ENCODE measurements around the gene NAT8.
"Not testable (repeated sequence)": the region's sequence is repeated elsewhere in the genome, so short reads cannot be mapped to it uniquely, and the experiment has no call there.

Gene NAT8

DNA sequence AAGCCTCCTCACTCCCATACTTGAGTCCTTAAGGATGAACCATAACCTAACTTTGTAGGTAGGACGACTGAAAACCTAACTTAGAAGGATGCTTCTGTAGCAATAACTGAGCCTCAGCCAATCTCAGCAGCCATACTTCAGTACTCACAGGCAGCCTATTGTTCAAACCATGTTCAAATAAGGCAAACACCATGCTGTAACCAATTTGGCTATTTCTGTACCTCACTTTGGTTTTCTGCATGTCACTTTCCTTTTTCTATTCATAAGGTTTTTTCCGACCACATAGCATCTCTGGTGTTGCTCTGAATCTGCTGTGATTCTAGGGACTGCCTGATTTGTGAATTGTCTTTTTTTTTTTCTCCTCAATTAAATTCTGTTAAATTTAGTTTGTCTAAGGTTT is 13.7 kb downstream of the NAT8 start:
- not testable (repeated sequence) for H3K4me3 ChIP-seq (ENCODE audit: low read depth in 1 of 2, low read length in 2 of 2); H3K27ac ChIP-seq (ENCODE audit: low read length); H3K27me3 ChIP-seq (ENCODE audit: low read depth, low read length); H3K36me3 ChIP-seq (ENCODE audit: control insufficient read depth in 1 of 2, insufficient read depth in 2 of 2, low read length in 2 of 2); H3K9me3 ChIP-seq (ENCODE audit: control insufficient read depth in 1 of 2, low read length in 2 of 2); H3K4me1 ChIP-seq (ENCODE audit: control insufficient read depth in 1 of 2, insufficient read depth in 2 of 2, low read length in 2 of 2)

DNA sequence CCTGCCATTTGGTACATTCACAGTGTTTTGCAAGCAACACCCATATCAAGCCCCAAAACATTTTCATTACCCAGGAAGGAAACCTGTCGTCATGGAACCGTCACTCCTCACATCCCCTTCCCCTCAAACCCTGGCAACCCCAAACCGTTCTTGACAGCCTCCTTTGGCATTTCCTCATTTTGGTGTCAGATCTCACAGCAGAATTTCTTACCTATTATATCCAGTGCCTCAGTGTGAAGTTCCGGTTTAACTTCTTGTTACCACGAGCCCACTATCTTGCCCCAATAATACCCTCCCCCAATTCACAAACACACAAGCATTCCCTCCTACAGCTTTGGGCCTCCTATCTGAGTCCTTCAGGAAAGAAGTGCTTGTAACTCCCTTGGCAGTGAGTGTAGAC is 16.0 kb downstream of the NAT8 start:
- H3K9me3 ChIP-seq (ENCODE audit: control insufficient read depth in 1 of 2, low read length in 2 of 2); H3K27ac ChIP-seq (ENCODE audit: low read length); H3K27me3 ChIP-seq (ENCODE audit: low read depth, low read length); H3K36me3 ChIP-seq (ENCODE audit: control insufficient read depth in 1 of 2, insufficient read depth in 2 of 2, low read length in 2 of 2); H3K4me1 ChIP-seq (ENCODE audit: control insufficient read depth in 1 of 2, insufficient read depth in 2 of 2, low read length in 2 of 2); H3K4me3 ChIP-seq (ENCODE audit: low read depth in 1 of 2, low read length in 2 of 2): not testable (repeated sequence)

DNA sequence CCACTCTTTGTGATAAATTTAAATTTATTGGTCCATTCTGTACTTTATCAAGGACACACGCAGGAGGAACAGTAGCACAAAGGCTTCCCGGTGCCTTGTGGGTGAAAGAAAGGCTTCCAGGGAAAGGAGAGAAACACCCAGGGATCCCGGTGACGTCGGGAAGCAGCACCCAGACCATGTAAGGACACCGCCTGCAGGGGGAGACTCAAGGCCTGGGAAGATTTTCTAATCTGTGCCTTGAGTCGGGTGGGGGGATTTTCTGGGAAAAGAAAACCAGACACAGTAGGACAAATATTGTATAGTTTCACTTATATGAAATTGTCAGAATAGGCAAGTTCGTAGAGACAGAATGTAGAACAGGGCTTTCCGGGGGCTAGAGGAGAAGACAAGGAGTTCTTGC is 17.6 kb downstream of the NAT8 start:
- H3K27me3 ChIP-seq (ENCODE audit: low read depth, low read length); H3K36me3 ChIP-seq (ENCODE audit: control insufficient read depth in 1 of 2, insufficient read depth in 2 of 2, low read length in 2 of 2); H3K4me1 ChIP-seq (ENCODE audit: control insufficient read depth in 1 of 2, insufficient read depth in 2 of 2, low read length in 2 of 2); H3K4me3 ChIP-seq (ENCODE audit: low read depth in 1 of 2, low read length in 2 of 2); H3K27ac ChIP-seq (ENCODE audit: low read length); H3K9me3 ChIP-seq (ENCODE audit: control insufficient read depth in 1 of 2, low read length in 2 of 2): not testable (repeated sequence)

- not testable (repeated sequence) for H3K4me1 ChIP-seq (ENCODE audit: control insufficient read depth in 1 of 2, insufficient read depth in 2 of 2, low read length in 2 of 2); H3K27ac ChIP-seq (ENCODE audit: low read length); H3K36me3 ChIP-seq (ENCODE audit: control insufficient read depth in 1 of 2, insufficient read depth in 2 of 2, low read length in 2 of 2); H3K9me3 ChIP-seq (ENCODE audit: control insufficient read depth in 1 of 2, low read length in 2 of 2); H3K27me3 ChIP-seq (ENCODE audit: low read depth, low read length); H3K4me3 ChIP-seq (ENCODE audit: low read depth in 1 of 2, low read length in 2 of 2)
These were observed 18.2 kb downstream of the NAT8 start for GRCh38 chr2:73624036-73624435.

DNA sequence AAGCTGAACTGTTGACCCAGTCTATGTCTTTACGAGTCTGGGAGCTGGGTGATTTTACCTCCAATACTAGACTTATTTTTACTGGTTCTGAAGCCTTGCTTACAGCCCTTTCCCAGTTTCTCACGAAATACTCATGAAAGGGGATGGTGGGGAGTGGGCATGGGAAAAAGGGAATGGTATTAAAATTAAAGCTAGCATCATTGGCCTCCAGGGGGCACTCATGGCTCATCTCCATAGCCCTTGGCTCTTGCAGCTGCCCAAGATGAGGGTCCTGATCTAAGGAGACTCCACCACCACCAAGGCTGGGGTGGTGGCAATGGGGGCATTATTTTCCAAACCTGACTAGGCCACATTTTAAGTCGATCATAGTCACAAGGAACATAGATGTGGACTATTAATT is 22.3 kb downstream of the NAT8 start:
- H3K9me3 ChIP-seq (ENCODE audit: control insufficient read depth in 1 of 2, low read length in 2 of 2); H3K27ac ChIP-seq (ENCODE audit: low read length); H3K4me3 ChIP-seq (ENCODE audit: low read depth in 1 of 2, low read length in 2 of 2); H3K4me1 ChIP-seq (ENCODE audit: control insufficient read depth in 1 of 2, insufficient read depth in 2 of 2, low read length in 2 of 2); H3K36me3 ChIP-seq (ENCODE audit: control insufficient read depth in 1 of 2, insufficient read depth in 2 of 2, low read length in 2 of 2); H3K27me3 ChIP-seq (ENCODE audit: low read depth, low read length): not testable (repeated sequence)

GRCh38 chr2:73614997-73615396 is 27.2 kb downstream of the NAT8 start:
- H3K27ac ChIP-seq (ENCODE audit: low read length), result no peak overlapping the region
- no peaks in the 10 kb centered on the region for H3K27me3 ChIP-seq (ENCODE audit: low read depth, low read length)
- H3K4me1 ChIP-seq (ENCODE audit: control insufficient read depth in 1 of 2, insufficient read depth in 2 of 2, low read length in 2 of 2), result no peaks in the 10 kb centered on the region

GRCh38 chr2:73614105-73614504 is 28.1 kb downstream of the NAT8 start:
- Histone ChIP-seq H3K27me3 (ENCODE audit: low read depth, low read length) (no peaks in the 10 kb centered on the region), H3K4me1 (ENCODE audit: control insufficient read depth in 1 of 2, insufficient read depth in 2 of 2, low read length in 2 of 2) (no peaks in the 10 kb centered on the region), H3K27ac (ENCODE audit: low read length) (no peak overlapping the region), H3K9me3 (ENCODE audit: control insufficient read depth in 1 of 2, low read length in 2 of 2) (no peaks in the 10 kb centered on the region), H3K4me3 (ENCODE audit: low read depth in 1 of 2, low read length in 2 of 2) (no peak overlapping the region), H3K36me3 (ENCODE audit: control insufficient read depth in 1 of 2, insufficient read depth in 2 of 2, low read length in 2 of 2) (peaks cover 0 to 7% of the 10 kb centered on the region in 2 donors)

More at GRCh38 chr2:73614997-73615396, 27.2 kb downstream of the NAT8 start:
- H3K36me3 ChIP-seq (ENCODE audit: control insufficient read depth in 1 of 2, insufficient read depth in 2 of 2, low read length in 2 of 2), result peaks cover 0 to 7% of the 10 kb centered on the region in 2 donors
- H3K9me3 ChIP-seq (ENCODE audit: control insufficient read depth in 1 of 2, low read length in 2 of 2), result no peaks in the 10 kb centered on the region
- no peak overlapping the region for H3K4me3 ChIP-seq (ENCODE audit: low read depth in 1 of 2, low read length in 2 of 2)

GRCh38 chr2:73611867-73612266 is 30.4 kb downstream of the NAT8 start:
- Histone ChIP-seq H3K36me3 (ENCODE audit: control insufficient read depth in 1 of 2, insufficient read depth in 2 of 2, low read length in 2 of 2) (peaks cover 0 to 10% of the 10 kb centered on the region in 2 donors), H3K4me1 (ENCODE audit: control insufficient read depth in 1 of 2, insufficient read depth in 2 of 2, low read length in 2 of 2) (no peaks in the 10 kb centered on the region), H3K27me3 (ENCODE audit: low read depth, low read length) (no peaks in the 10 kb centered on the region), H3K9me3 (ENCODE audit: control insufficient read depth in 1 of 2, low read length in 2 of 2) (no peaks in the 10 kb centered on the region), H3K4me3 (ENCODE audit: low read depth in 1 of 2, low read length in 2 of 2) (no peak overlapping the region), H3K27ac (ENCODE audit: low read length) (no peak overlapping the region)

DNA sequence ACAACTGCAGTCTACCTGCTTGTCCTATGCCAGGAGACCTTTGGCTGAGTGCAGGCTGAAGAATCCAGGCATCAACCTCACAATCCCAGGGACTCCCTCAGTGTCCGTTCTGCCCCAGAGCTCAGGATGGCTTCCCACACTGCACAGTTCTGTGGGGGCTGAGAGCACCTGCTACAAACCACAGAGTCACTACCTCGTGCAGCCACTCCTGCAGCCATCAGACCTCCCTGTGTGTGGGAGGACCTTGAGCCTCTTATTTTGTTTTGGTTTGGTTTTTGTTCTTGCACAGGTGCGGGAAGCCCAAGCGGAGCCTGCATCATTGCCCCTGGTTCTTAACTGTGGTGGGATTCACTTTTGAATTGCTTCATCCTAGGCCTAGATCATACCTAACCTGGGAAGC is 31.0 kb downstream of the NAT8 start:
- Histone ChIP-seq H3K27me3 (ENCODE audit: low read depth, low read length) (no peaks in the 10 kb centered on the region), H3K9me3 (ENCODE audit: control insufficient read depth in 1 of 2, low read length in 2 of 2) (no peaks in the 10 kb centered on the region), H3K4me3 (ENCODE audit: low read depth in 1 of 2, low read length in 2 of 2) (no peak overlapping the region), H3K27ac (ENCODE audit: low read length) (no peak overlapping the region), H3K4me1 (ENCODE audit: control insufficient read depth in 1 of 2, insufficient read depth in 2 of 2, low read length in 2 of 2) (no peaks in the 10 kb centered on the region), H3K36me3 (ENCODE audit: control insufficient read depth in 1 of 2, insufficient read depth in 2 of 2, low read length in 2 of 2) (peaks cover 0 to 10% of the 10 kb centered on the region in 2 donors)

- Histone ChIP-seq H3K4me1 (ENCODE audit: control insufficient read depth in 1 of 2, insufficient read depth in 2 of 2, low read length in 2 of 2) (no peaks in the 10 kb centered on the region), H3K9me3 (ENCODE audit: control insufficient read depth in 1 of 2, low read length in 2 of 2) (no peaks in the 10 kb centered on the region), H3K27me3 (ENCODE audit: low read depth, low read length) (no peaks in the 10 kb centered on the region), H3K36me3 (ENCODE audit: control insufficient read depth in 1 of 2, insufficient read depth in 2 of 2, low read length in 2 of 2) (peaks cover 0 to 10% of the 10 kb centered on the region in 2 donors), H3K27ac (ENCODE audit: low read length) (no peak overlapping the region), H3K4me3 (ENCODE audit: low read depth in 1 of 2, low read length in 2 of 2) (no peak overlapping the region)
These were observed 32.1 kb downstream of the NAT8 start for GRCh38 chr2:73610111-73610510.

DNA sequence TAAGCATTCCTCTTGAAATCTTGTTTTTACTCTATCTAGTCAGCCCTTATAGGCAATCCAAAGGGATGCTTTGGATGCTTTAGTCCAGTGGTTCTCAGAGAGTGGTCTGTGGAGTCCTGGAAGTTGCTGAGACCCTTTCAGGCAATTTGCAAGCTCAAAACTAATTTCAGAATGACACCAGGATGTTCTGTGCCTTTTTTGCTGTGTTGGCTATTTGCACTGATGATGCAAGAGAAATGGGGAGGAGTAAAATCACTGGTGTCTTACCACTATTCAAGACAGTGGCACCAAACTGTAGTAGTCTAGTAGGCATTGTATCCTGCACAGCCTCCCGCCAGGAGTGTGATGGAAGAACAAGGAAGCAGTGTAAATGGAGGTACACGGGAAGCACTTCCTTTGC is 37.6 kb downstream of the NAT8 start:
- not testable (repeated sequence) for H3K4me1 ChIP-seq (ENCODE audit: control insufficient read depth in 1 of 2, insufficient read depth in 2 of 2, low read length in 2 of 2); H3K4me3 ChIP-seq (ENCODE audit: low read depth in 1 of 2, low read length in 2 of 2); H3K9me3 ChIP-seq (ENCODE audit: control insufficient read depth in 1 of 2, low read length in 2 of 2); H3K27ac ChIP-seq (ENCODE audit: low read length); H3K27me3 ChIP-seq (ENCODE audit: low read depth, low read length)
- peaks cover 9 to 26% of the 10 kb centered on the region in 2 donors for H3K36me3 ChIP-seq (ENCODE audit: control insufficient read depth in 1 of 2, insufficient read depth in 2 of 2, low read length in 2 of 2)

- not testable (repeated sequence) for H3K27ac ChIP-seq (ENCODE audit: low read length); H3K4me1 ChIP-seq (ENCODE audit: control insufficient read depth in 1 of 2, insufficient read depth in 2 of 2, low read length in 2 of 2); H3K27me3 ChIP-seq (ENCODE audit: low read depth, low read length); H3K4me3 ChIP-seq (ENCODE audit: low read depth in 1 of 2, low read length in 2 of 2); H3K9me3 ChIP-seq (ENCODE audit: control insufficient read depth in 1 of 2, low read length in 2 of 2)
- peaks cover 9 to 22% of the 10 kb centered on the region in 2 donors for H3K36me3 ChIP-seq (ENCODE audit: control insufficient read depth in 1 of 2, insufficient read depth in 2 of 2, low read length in 2 of 2)
These were observed 39.1 kb downstream of the NAT8 start for GRCh38 chr2:73603099-73603588.

All from muscle layer of duodenum (tissue), 2 donors.